IMR-90 (cell line): Measurements from ENCODE around the gene FARS2. TPM values are rescaled to one million over a fixed set of nuclear protein-coding genes. Genes with fewer than 3 reads are reported as not detected.

Source experiments
- ATAC-seq: fragments of 200-7000 bp; cut with Tn5 transposase; 2 replicates; pipeline ENCODE4 v1.9.1; 2020; ENCODE audit warnings: low read depth, mild to moderate bottlenecking, moderate library complexity
- BruUV-seq: library from RNA; stranded (reverse); fragments of 400-500 nt; replicated peaks from 2 replicates; lab custom pipeline; 2021; lab: Mats Ljungman, UMichigan
- CTCF ChIA-PET: fragments of 300-600 bp; formaldehyde crosslinking; extraction: SDS; loops from one replicate; lab custom pipeline; 2021; ENCODE audit warnings: antibody characterized with exemption; lab: Yijun Ruan, JAX
- POLR2A ChIA-PET: fragments of 300-600 bp; sonication (Branson Sonifier 250); formaldehyde crosslinking; loops from one replicate; lab custom pipeline; 2022; ENCODE audit warnings: antibody characterized with exemption; ENCODE audit not compliant: unreplicated experiment; lab: Charles Lee
- DNase-seq: peaks from one replicate; pipeline ENCODE4 v3.0.0; 2013
- H2AFZ ChIP-seq: replicated peaks from 2 replicates; pipeline ENCODE3; 2013; ENCODE audit warnings: low read length, mild to moderate bottlenecking; ENCODE audit not compliant: poor library complexity
- H2AK5ac ChIP-seq: 2 replicates; pipeline ENCODE4 v1.6.1; 2013; ENCODE audit warnings: low read depth, low read length, inconsistent platforms
- H2AK9ac ChIP-seq: replicated peaks from 2 replicates; pipeline ENCODE3; 2013; ENCODE audit warnings: mild to moderate bottlenecking, low read depth, low read length, moderate library complexity; ENCODE audit not compliant: poor library complexity
- H2BK120ac ChIP-seq: 2 replicates; pipeline ENCODE4 v1.6.1; 2013; ENCODE audit warnings: low read depth, low read length, inconsistent platforms
- H2BK15ac ChIP-seq: 3 replicates; pipeline ENCODE4 v1.6.1; 2013; ENCODE audit warnings: low read depth, low read length, inconsistent platforms
- H2BK20ac ChIP-seq: 2 replicates; pipeline ENCODE4 v1.6.1; 2013; ENCODE audit warnings: low read depth, mild to moderate bottlenecking, inconsistent platforms, low read length, moderate library complexity
- H2BK5ac ChIP-seq: 2 replicates; pipeline ENCODE4 v1.6.1; 2013; ENCODE audit warnings: mild to moderate bottlenecking, low read depth, low read length, inconsistent platforms; ENCODE audit not compliant: poor library complexity, severe bottlenecking
- H3K14ac ChIP-seq: replicated peaks from 2 replicates; pipeline ENCODE4 v1.6.1; 2013; ENCODE audit warnings: low read depth, low read length, inconsistent platforms
- H3K18ac ChIP-seq: 2 replicates; pipeline ENCODE4 v1.6.1; 2013; ENCODE audit warnings: low read depth, low read length, control low read depth
- H3K23ac ChIP-seq: 2 replicates; pipeline ENCODE4 v1.6.1; 2013; ENCODE audit warnings: low read depth, low read length, inconsistent platforms
- H3K27ac ChIP-seq: 2 replicates; pipeline ENCODE4 v1.5.1; 2013; ENCODE audit warnings: mild to moderate bottlenecking, control low read depth, low read length; ENCODE audit not compliant: insufficient read depth
- H3K27me3 ChIP-seq: 2 replicates; pipeline ENCODE4 v1.6.1; 2013; ENCODE audit warnings: low read length; ENCODE audit not compliant: control insufficient read depth, insufficient read depth
- H3K36me3 ChIP-seq: 2 replicates; pipeline ENCODE4 v1.6.1; 2013; ENCODE audit warnings: low read length, mixed read lengths; ENCODE audit not compliant: control insufficient read depth, insufficient read depth
- H3K4ac ChIP-seq: 2 replicates; pipeline ENCODE4 v1.6.1; 2013; ENCODE audit warnings: low read depth, low read length, inconsistent platforms
- H3K4me1 ChIP-seq: 2 replicates; pipeline ENCODE4 v1.6.1; 2013; ENCODE audit warnings: low read length, mixed read lengths; ENCODE audit not compliant: control insufficient read depth, insufficient read depth
- H3K4me2 ChIP-seq: 2 replicates; pipeline ENCODE4 v1.6.1; 2013; ENCODE audit warnings: low read depth, mild to moderate bottlenecking, control low read depth, low read length, moderate library complexity
- H3K4me3 ChIP-seq: 2 replicates; pipeline ENCODE4 v1.5.1; 2013; ENCODE audit warnings: low read depth, mild to moderate bottlenecking, control low read depth, low read length, moderate library complexity; ENCODE audit not compliant: insufficient read depth
- H3K56ac ChIP-seq: 2 replicates; pipeline ENCODE4 v1.6.1; 2013; ENCODE audit warnings: low read length, inconsistent platforms; ENCODE audit not compliant: insufficient read depth; ENCODE audit errors: extremely low read depth
- H3K79me1 ChIP-seq, 2 experiments: 2 replicates each; pipeline ENCODE4 v1.6.1; 2013; ENCODE audit warnings: low read length in 2 of 2, inconsistent platforms in 1 of 2, low read depth in 1 of 2
- H3K9ac ChIP-seq: 2 replicates; pipeline ENCODE4 v1.6.1; 2013; ENCODE audit warnings: low read depth, low read length, control low read depth
- H3K9me1 ChIP-seq: 2 replicates; pipeline ENCODE4 v1.6.1; 2013; ENCODE audit warnings: low read length, inconsistent platforms; ENCODE audit not compliant: insufficient read depth
- H3K9me3 ChIP-seq: 2 replicates; pipeline ENCODE4 v1.6.1; 2013; ENCODE audit warnings: low read length; ENCODE audit not compliant: control insufficient read depth, insufficient read depth
- H4K20me1 ChIP-seq: 2 replicates; pipeline ENCODE4 v1.6.1; 2013; ENCODE audit warnings: low read length, inconsistent platforms; ENCODE audit not compliant: insufficient read depth
- H4K5ac ChIP-seq: 2 replicates; pipeline ENCODE4 v1.6.1; 2013; ENCODE audit warnings: mild to moderate bottlenecking, low read depth, low read length, control low read depth
- H4K8ac ChIP-seq, 2 experiments: 2 replicates each; pipeline ENCODE4 v1.6.1; 2013; ENCODE audit warnings: low read depth in 2 of 2, low read length in 2 of 2, control low read depth in 1 of 2, inconsistent platforms in 1 of 2
- H4K91ac ChIP-seq: 2 replicates; pipeline ENCODE4 v1.6.1; 2013; ENCODE audit warnings: low read depth, low read length, inconsistent platforms; ENCODE audit not compliant: insufficient read depth
- RCOR1 ChIP-seq: IDR thresholded peaks from 2 replicates; pipeline ENCODE4 v1.6.1; 2012; ENCODE audit warnings: mild to moderate bottlenecking, low read length, improper control_type of control experiment; ENCODE audit not compliant: insufficient replicate concordance
- WGBS, 2 experiments: methylation state at CpG; one replicate each; pipeline versions ENCODE4 v1.1.5 to v1.1.7; 2013; ENCODE audit warnings: missing lambda C conversion rate in 2 of 2; ENCODE audit not compliant: insufficient read length in 1 of 2; ENCODE audit errors: extremely low coverage in 2 of 2; 5-methylcytosine and 5-hydroxymethylcytosine counted together
- dilution Hi-C: fragments of 300-500 bp; cut with HindIII; formaldehyde crosslinking; loops from one replicate; pipeline ENCODE4 v1.14.3; 2018; ENCODE audit warnings: low sequenced_read_pairs; ENCODE audit not compliant: unreplicated experiment
- in situ Hi-C: fragments of 300-500 bp; cut with MboI; formaldehyde crosslinking; loops from 3 replicates; pipeline ENCODE4 v1.14.3; 2019; ENCODE audit warnings: low sequenced_read_pairs, inconsistent platforms, mixed read lengths
- intact Hi-C: fragments of 100-400 bp; cut with micrococcal nuclease; formaldehyde crosslinking; loops from 2 replicates; pipeline ENCODE4 v1.10.0; 2022
- polyA plus RNA-seq, 3 experiments: library from polyadenylated mRNA; depleted of rRNA; stranded (reverse); fragments of >200 nt; gene quantifications; 2 replicates each; pipeline ENCODE4 v1.2.3, GENCODE V29; 2012; ENCODE audit warnings: low replicate concordance in 1 of 3
- total RNA-seq: library from RNA; depleted of rRNA; stranded (reverse); fragments of >200 nt; gene quantifications from 2 replicates; pipeline ENCODE4 v1.2.3, GENCODE V29; 2012
- TF ChIP-seq, protein P1 (sequence below): conservative IDR thresholded peaks from 2 replicates; pipeline ENCODE4 v1.5.1; 2012; ENCODE audit warnings: mild to moderate bottlenecking, low read depth, low read length, improper control_type of control experiment
- TF ChIP-seq, protein P2 (sequence below): fragments of 150-350 bp; IDR thresholded peaks from 2 replicates; pipeline ENCODE4 v1.6.1; 2016; ENCODE audit warnings: low read depth, mild to moderate bottlenecking, low read length, moderate library complexity, borderline replicate concordance

The FARS2 gene
- total and polyA plus RNA-seq, 2 of the 4 experiments (the other 2 are of a cell fraction), result 12.1 to 28.9 TPM

DNA sequence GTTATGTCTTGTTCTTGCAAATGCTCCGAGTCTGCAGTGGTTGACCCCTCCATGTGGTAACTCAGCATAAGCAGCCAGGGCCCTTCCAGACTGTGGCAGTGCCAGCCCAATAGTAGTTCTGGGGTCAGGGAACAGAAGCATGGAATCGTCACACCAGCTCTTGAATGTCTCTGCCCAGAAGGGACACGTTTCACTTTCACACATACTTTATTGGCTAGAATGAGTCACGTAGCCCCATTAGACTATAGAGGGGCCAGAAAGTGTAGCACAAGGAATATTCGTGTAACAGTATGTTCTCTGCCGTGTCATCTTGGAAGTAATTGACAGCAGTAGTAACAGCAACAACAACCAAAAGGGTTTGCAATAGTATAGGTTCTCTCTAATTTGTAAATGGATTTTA lies 254.7 kb downstream of the FARS2 start:
- Histone ChIP-seq H3K79me1 (no peaks in the 10 kb centered on the region), H4K20me1 (no peaks in the 10 kb centered on the region), H3K36me3 (no peaks in the 10 kb centered on the region), H3K18ac (no peak overlapping the region), H3K4me1 (peaks cover 2% of the 10 kb centered on the region), H2AK5ac (no peak overlapping the region), H2BK120ac (no peak overlapping the region), H3K4me3 (no peak overlapping the region), H3K4ac (no peak overlapping the region), H2BK15ac (no peak overlapping the region), H2AK9ac (no peak overlapping the region), H4K5ac (no peak overlapping the region), H3K27ac (no peak overlapping the region), H2BK20ac (no peak overlapping the region), H3K9me1 (no peaks in the 10 kb centered on the region), H2AFZ (no peak overlapping the region), H3K4me2 (no peak overlapping the region), H3K9me3 (no peaks in the 10 kb centered on the region), H4K91ac (no peak overlapping the region), H2BK5ac (no peak overlapping the region), H4K8ac (no peak overlapping the region), H3K56ac (no peak overlapping the region), H3K27me3 (no peaks in the 10 kb centered on the region), H3K23ac (no peak overlapping the region), H3K9ac (no peak overlapping the region), H3K14ac (no peak overlapping the region)
- DNase-seq (no peak), ATAC-seq (no peak)
- WGBS, 2 experiments, result no CpG with 5 or more reads among the region's 6 CpGs
- CTCF ChIA-PET, result no interaction called here
- dilution Hi-C loops, result no loop called here
- in situ Hi-C loops, result no loop called here
- no peak for TF ChIP-seq RCOR1
- TF ChIP-seq, protein P1, sequence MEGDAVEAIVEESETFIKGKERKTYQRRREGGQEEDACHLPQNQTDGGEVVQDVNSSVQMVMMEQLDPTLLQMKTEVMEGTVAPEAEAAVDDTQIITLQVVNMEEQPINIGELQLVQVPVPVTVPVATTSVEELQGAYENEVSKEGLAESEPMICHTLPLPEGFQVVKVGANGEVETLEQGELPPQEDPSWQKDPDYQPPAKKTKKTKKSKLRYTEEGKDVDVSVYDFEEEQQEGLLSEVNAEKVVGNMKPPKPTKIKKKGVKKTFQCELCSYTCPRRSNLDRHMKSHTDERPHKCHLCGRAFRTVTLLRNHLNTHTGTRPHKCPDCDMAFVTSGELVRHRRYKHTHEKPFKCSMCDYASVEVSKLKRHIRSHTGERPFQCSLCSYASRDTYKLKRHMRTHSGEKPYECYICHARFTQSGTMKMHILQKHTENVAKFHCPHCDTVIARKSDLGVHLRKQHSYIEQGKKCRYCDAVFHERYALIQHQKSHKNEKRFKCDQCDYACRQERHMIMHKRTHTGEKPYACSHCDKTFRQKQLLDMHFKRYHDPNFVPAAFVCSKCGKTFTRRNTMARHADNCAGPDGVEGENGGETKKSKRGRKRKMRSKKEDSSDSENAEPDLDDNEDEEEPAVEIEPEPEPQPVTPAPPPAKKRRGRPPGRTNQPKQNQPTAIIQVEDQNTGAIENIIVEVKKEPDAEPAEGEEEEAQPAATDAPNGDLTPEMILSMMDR, result no peak
- TF ChIP-seq, protein P2, sequence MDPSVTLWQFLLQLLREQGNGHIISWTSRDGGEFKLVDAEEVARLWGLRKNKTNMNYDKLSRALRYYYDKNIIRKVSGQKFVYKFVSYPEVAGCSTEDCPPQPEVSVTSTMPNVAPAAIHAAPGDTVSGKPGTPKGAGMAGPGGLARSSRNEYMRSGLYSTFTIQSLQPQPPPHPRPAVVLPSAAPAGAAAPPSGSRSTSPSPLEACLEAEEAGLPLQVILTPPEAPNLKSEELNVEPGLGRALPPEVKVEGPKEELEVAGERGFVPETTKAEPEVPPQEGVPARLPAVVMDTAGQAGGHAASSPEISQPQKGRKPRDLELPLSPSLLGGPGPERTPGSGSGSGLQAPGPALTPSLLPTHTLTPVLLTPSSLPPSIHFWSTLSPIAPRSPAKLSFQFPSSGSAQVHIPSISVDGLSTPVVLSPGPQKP, result no peak
- no TSS peak for BruUV-seq
- POLR2A ChIA-PET, result no interaction called here
- intact Hi-C loops, result no loop called here
